GM23338 (cell line): ENCODE measurements around the gene UBE2H. TPM values are rescaled to one million over a fixed set of nuclear protein-coding genes. Genes with fewer than 3 reads are reported as not detected.

Experiments used
- ATAC-seq: fragments of 200-7000 bp; cut with Tn5 transposase; 3 replicates; pipeline ENCODE4 v1.9.1; 2020
- DNase-seq: peaks from one replicate; pipeline ENCODE4 v3.0.0-alpha.2; 2015; ENCODE audit warnings: low spot score
- H2AFZ ChIP-seq: fragments of 200-600 bp; sonication (generic); 2 replicates; pipeline ENCODE4 v1.8.0; 2016; ENCODE audit warnings: antibody characterized with exemption, mild to moderate bottlenecking, moderate library complexity
- H3F3A ChIP-seq: fragments of 200-600 bp; sonication (generic); replicated peaks from 2 replicates; pipeline ENCODE4 v1.8.0; 2017; ENCODE audit warnings: antibody characterized with exemption, mixed run types, low read depth
- H3K27ac ChIP-seq: fragments of 200-600 bp; sonication (generic); 2 replicates; pipeline ENCODE4 v1.6.1; 2016; ENCODE audit warnings: low read depth
- H3K27me3 ChIP-seq: fragments of 200-600 bp; sonication (generic); 2 replicates; pipeline ENCODE4 v1.8.0; 2016; ENCODE audit warnings: mild to moderate bottlenecking, mixed run types, moderate library complexity; ENCODE audit not compliant: insufficient read depth
- H3K36me3 ChIP-seq: fragments of 200-600 bp; sonication (generic); 2 replicates; pipeline ENCODE4 v1.8.0; 2016; ENCODE audit warnings: mild to moderate bottlenecking; ENCODE audit not compliant: insufficient read depth
- H3K4me1 ChIP-seq: fragments of 200-600 bp; sonication (generic); 2 replicates; pipeline ENCODE4 v1.8.0; 2016; ENCODE audit warnings: mild to moderate bottlenecking, moderate library complexity; ENCODE audit not compliant: insufficient read depth
- H3K4me2 ChIP-seq: fragments of 200-600 bp; sonication (generic); 2 replicates; pipeline ENCODE4 v1.7.1; 2017; ENCODE audit warnings: mixed run types
- H3K4me3 ChIP-seq: fragments of 200-600 bp; sonication (generic); 2 replicates; pipeline ENCODE4 v1.6.1; 2016; ENCODE audit warnings: mixed run types
- H3K79me2 ChIP-seq: fragments of 200-600 bp; sonication (generic); replicated peaks from 2 replicates; pipeline ENCODE4 v1.8.0; 2017; ENCODE audit warnings: mild to moderate bottlenecking; ENCODE audit not compliant: insufficient read depth
- H3K9me2 ChIP-seq: fragments of 200-600 bp; sonication (generic); 2 replicates; pipeline ENCODE4 v1.8.0; 2017; ENCODE audit not compliant: insufficient read depth
- H4K20me1 ChIP-seq: fragments of 200-600 bp; sonication (generic); replicated peaks from 2 replicates; pipeline ENCODE4 v1.8.0; 2017; ENCODE audit warnings: mild to moderate bottlenecking; ENCODE audit not compliant: insufficient read depth
- H3K27ac Mint-ChIP-seq: 2 replicates; pipeline ENCODE4 v1.8.0; 2020; ENCODE audit warnings: inconsistent platforms, mild to moderate bottlenecking, moderate library complexity, mixed read lengths
- H3K27me3 Mint-ChIP-seq: 3 replicates; pipeline ENCODE4 v1.8.0; 2022; ENCODE audit warnings: low read depth, mild to moderate bottlenecking, moderate library complexity, mixed read lengths, inconsistent platforms; ENCODE audit not compliant: insufficient read depth, poor library complexity
- H3K36me3 Mint-ChIP-seq: 3 replicates; pipeline ENCODE4 v1.8.0; 2021; ENCODE audit warnings: low read depth, mild to moderate bottlenecking, inconsistent platforms, moderate library complexity, mixed read lengths
- H3K4me1 Mint-ChIP-seq: 3 replicates; pipeline ENCODE4 v1.8.0; 2020; ENCODE audit warnings: mild to moderate bottlenecking, inconsistent platforms, mixed read lengths
- H3K4me3 Mint-ChIP-seq: 3 replicates; pipeline ENCODE4 v1.8.0; 2021; ENCODE audit warnings: moderate library complexity, mild to moderate bottlenecking, inconsistent platforms, mixed read lengths
- H3K9me3 Mint-ChIP-seq: 3 replicates; pipeline ENCODE4 v1.8.0; 2020; ENCODE audit warnings: moderate library complexity, mild to moderate bottlenecking, inconsistent platforms, mixed read lengths
- CREB1 ChIP-seq: fragments of 250-450 bp; sonication (Bioruptor Pico); IDR thresholded peaks from 2 replicates; pipeline ENCODE4 v1.5.0; 2020; ENCODE audit warnings: low read depth, mild to moderate bottlenecking, moderate library complexity
- CTCF ChIP-seq, 2 experiments: fragments of 200-600 bp in 1 of 2; sonication (generic) in 1 of 2; conservative IDR thresholded peaks; 2 replicates each; pipeline versions ENCODE4 v1.5.1 to v1.6.1; 2016 to 2017; ENCODE audit warnings: antibody characterized with exemption in 2 of 2, low read depth in 2 of 2, mild to moderate bottlenecking in 2 of 2, moderate library complexity in 1 of 2
- ETS1 ChIP-seq: IDR thresholded peaks from 2 replicates; pipeline ENCODE4 v1.6.1; 2016; ENCODE audit warnings: antibody characterized with exemption
- EZH2 ChIP-seq: fragments of 200-600 bp; sonication (generic); IDR thresholded peaks from one replicate; pipeline ENCODE4 v1.8.0; 2017; ENCODE audit warnings: antibody characterized with exemption, mild to moderate bottlenecking, low read depth; ENCODE audit not compliant: unreplicated experiment
- EZH2phosphoT487 ChIP-seq: fragments of 200-600 bp; sonication (generic); IDR thresholded peaks from one replicate; pipeline ENCODE4 v1.8.1; 2018; ENCODE audit warnings: antibody characterized with exemption; ENCODE audit not compliant: unreplicated experiment
- JUNB ChIP-seq: IDR thresholded peaks from one replicate; pipeline ENCODE4 v1.6.1; 2016; ENCODE audit warnings: antibody characterized with exemption; ENCODE audit not compliant: unreplicated experiment
- NANOG ChIP-seq: IDR thresholded peaks from 2 replicates; pipeline ENCODE4 v1.6.1; 2016; ENCODE audit warnings: antibody characterized with exemption, borderline replicate concordance
- POLR2AphosphoS5 ChIP-seq: IDR thresholded peaks from 2 replicates; pipeline ENCODE4 v1.6.1; 2016; ENCODE audit warnings: antibody characterized with exemption, low read depth
- STAT1 ChIP-seq: IDR thresholded peaks from one replicate; pipeline ENCODE4 v1.6.1; 2016; ENCODE audit warnings: antibody characterized with exemption; ENCODE audit not compliant: unreplicated experiment
- ZNF114 ChIP-seq: fragments of 250-450 bp; sonication (Bioruptor Pico); IDR thresholded peaks from 2 replicates; pipeline ENCODE4 v1.5.0; 2020; ENCODE audit warnings: mild to moderate bottlenecking, moderate library complexity
- ZNF331 ChIP-seq: fragments of 250-450 bp; sonication (Bioruptor Pico); IDR thresholded peaks from 2 replicates; pipeline ENCODE4 v1.5.0; 2020; ENCODE audit warnings: low read depth, mild to moderate bottlenecking, moderate library complexity
- ZNF462 ChIP-seq: fragments of 250-450 bp; sonication (Bioruptor Pico); IDR thresholded peaks from 2 replicates; pipeline ENCODE4 v1.5.0; 2020; ENCODE audit warnings: mild to moderate bottlenecking, moderate library complexity
- polyA plus RNA-seq: library from polyadenylated mRNA; unstranded; fragments of >200 nt; fragmentation: Nextera tagmentation; extraction: Ambion mirVana; gene quantifications from 2 replicates; pipeline ENCODE4 v1.2.1, GENCODE V29; 2016
- total RNA-seq: library from RNA; depleted of rRNA; stranded (reverse); fragments of >200 nt; shearing (Covaris generic); gene quantifications from 2 replicates; pipeline ENCODE4 v1.2.3, GENCODE V29; 2014
- TF ChIP-seq, protein P1 (sequence below): IDR thresholded peaks from one replicate; pipeline ENCODE4 v1.6.1; 2018; ENCODE audit warnings: antibody characterized with exemption; ENCODE audit not compliant: unreplicated experiment

Gene UBE2H
- total and polyA plus RNA-seq, 2 experiments from 2014 or later = 40.8 to 86.5 TPM

DNA sequence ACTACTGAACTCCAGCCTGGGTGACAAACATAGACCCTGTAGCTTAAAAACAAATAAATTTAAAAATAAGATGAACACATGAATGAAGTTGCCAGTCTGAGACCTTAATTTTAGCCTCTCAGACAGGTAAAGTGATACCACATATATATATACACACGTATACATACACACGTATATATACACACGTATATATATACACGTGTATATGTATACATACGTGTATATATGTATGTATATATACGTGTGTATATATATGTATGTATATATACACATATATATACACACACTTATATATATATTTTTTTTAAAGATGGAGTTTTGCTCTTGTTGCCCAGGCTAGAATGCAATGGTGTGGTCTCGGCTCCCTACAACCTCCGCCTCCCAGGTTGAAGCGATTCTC is 62.7 kb downstream of the UBE2H start:
- Mint-ChIP-seq H3K27me3 (peaks cover 2% of the 10 kb centered on the region), H3K9me3 (no peaks in the 10 kb centered on the region), H3K4me3 (no peak overlapping the region), H3K36me3 (peaks cover 4% of the 10 kb centered on the region; the same call in 2 of the 3 replicates), H3K27ac (no peak overlapping the region), H3K4me1 (peaks cover 13% of the 10 kb centered on the region)
- DNase-seq (no peak), ATAC-seq (no peak)
- no peaks in the 10 kb centered on the region for H3K27me3 ChIP-seq
- no peak overlapping the region for H3K4me2 ChIP-seq
- no peaks in the 10 kb centered on the region; the same call in 1 of the 2 replicates for H3K36me3 ChIP-seq
- H3K79me2 ChIP-seq = peaks cover 87% of the 10 kb centered on the region
- no peak overlapping the region for H3K4me3 ChIP-seq
- no peaks in the 10 kb centered on the region for H3K9me2 ChIP-seq
- H2AFZ ChIP-seq = no peak overlapping the region
- TF ChIP-seq CTCF (conservative IDR thresholded peaks at IDR 0.05; ENCODE audit: low read depth in 2 of 2) (no peak), STAT1 (no peak), POLR2AphosphoS5 (no peak), EZH2phosphoT487 (no peak), CREB1 (CRISPR knock-in tag) (no peak), ZNF462 (CRISPR knock-in tag) (no peak), ZNF114 (CRISPR knock-in tag) (no peak), ETS1 (no peak), EZH2 (no peak), NANOG (no peak), JUNB (no peak), ZNF331 (no peak)
- TF ChIP-seq, protein P1, sequence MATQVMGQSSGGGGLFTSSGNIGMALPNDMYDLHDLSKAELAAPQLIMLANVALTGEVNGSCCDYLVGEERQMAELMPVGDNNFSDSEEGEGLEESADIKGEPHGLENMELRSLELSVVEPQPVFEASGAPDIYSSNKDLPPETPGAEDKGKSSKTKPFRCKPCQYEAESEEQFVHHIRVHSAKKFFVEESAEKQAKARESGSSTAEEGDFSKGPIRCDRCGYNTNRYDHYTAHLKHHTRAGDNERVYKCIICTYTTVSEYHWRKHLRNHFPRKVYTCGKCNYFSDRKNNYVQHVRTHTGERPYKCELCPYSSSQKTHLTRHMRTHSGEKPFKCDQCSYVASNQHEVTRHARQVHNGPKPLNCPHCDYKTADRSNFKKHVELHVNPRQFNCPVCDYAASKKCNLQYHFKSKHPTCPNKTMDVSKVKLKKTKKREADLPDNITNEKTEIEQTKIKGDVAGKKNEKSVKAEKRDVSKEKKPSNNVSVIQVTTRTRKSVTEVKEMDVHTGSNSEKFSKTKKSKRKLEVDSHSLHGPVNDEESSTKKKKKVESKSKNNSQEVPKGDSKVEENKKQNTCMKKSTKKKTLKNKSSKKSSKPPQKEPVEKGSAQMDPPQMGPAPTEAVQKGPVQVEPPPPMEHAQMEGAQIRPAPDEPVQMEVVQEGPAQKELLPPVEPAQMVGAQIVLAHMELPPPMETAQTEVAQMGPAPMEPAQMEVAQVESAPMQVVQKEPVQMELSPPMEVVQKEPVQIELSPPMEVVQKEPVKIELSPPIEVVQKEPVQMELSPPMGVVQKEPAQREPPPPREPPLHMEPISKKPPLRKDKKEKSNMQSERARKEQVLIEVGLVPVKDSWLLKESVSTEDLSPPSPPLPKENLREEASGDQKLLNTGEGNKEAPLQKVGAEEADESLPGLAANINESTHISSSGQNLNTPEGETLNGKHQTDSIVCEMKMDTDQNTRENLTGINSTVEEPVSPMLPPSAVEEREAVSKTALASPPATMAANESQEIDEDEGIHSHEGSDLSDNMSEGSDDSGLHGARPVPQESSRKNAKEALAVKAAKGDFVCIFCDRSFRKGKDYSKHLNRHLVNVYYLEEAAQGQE = no peak
- H4K20me1 ChIP-seq = peaks cover 19% of the 10 kb centered on the region; the same call in 1 of the 2 replicates
- no peaks in the 10 kb centered on the region for H3K4me1 ChIP-seq
- H3F3A ChIP-seq = no peaks in the 10 kb centered on the region
- H3K27ac ChIP-seq = no peak overlapping the region
